HuH-7 (cell line): ENCODE data around the gene CCDC32.
"Not testable (repeated sequence)": the region's sequence is repeated elsewhere in the genome, so short reads cannot be mapped to it uniquely, and the experiment has no call there.

Source experiments
- DNase-seq: peaks from one replicate; pipeline ENCODE4 v3.0.0; 2011; ENCODE audit warnings: low spot score

CCDC32 gene

GRCh38 chr15:40564591-40565332 is at the start of gene CCDC32:
CCDC32 (minus strand) TSS chr15:40565042; CDS start chr15:40563015, 2,027 bp downstream.
- peak; percentile 90 for DNase-seq

DNA sequence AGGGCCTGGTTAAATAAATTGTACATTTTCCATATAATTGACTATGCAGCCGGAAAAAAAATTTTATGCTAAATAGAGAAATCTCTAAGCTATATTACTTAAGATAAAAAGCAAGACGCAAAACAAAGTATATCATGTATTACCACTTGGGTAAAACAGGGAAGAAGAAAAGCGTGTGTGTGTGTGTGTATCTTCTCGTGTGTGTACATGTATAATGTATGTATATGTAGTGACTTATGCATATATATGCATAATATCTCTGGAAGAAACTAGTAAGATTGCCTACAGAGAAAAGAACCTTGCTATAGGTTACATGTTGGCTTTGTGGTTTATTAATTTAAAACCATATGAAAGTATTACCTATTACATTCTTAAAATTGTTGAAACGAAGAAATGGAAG is 48.2 kb upstream of the CCDC32 start:
- no peak for DNase-seq

GRCh38 chr15:40603935-40604334 is 39.1 kb upstream of the CCDC32 start:
- no peak for DNase-seq

- DNase-seq, result no peak
Observed at GRCh38 chr15:40600956-40601355, 36.1 kb upstream of the CCDC32 start.

GRCh38 chr15:40598672-40599071 is 33.8 kb upstream of the CCDC32 start:
- DNase-seq, result no peak

- no peak for DNase-seq
Observed at GRCh38 chr15:40598126-40598525, 33.3 kb upstream of the CCDC32 start.

- no peak for DNase-seq
Observed at GRCh38 chr15:40597024-40597423, 32.2 kb upstream of the CCDC32 start.

GRCh38 chr15:40595773-40596172 is 30.9 kb upstream of the CCDC32 start:
- DNase-seq, result no peak

- DNase-seq, result no peak
Observed at GRCh38 chr15:40595219-40595618, 30.4 kb upstream of the CCDC32 start.

- DNase-seq, result peak; percentile 29
Observed at GRCh38 chr15:40594429-40594836, 29.6 kb upstream of the CCDC32 start.

DNA sequence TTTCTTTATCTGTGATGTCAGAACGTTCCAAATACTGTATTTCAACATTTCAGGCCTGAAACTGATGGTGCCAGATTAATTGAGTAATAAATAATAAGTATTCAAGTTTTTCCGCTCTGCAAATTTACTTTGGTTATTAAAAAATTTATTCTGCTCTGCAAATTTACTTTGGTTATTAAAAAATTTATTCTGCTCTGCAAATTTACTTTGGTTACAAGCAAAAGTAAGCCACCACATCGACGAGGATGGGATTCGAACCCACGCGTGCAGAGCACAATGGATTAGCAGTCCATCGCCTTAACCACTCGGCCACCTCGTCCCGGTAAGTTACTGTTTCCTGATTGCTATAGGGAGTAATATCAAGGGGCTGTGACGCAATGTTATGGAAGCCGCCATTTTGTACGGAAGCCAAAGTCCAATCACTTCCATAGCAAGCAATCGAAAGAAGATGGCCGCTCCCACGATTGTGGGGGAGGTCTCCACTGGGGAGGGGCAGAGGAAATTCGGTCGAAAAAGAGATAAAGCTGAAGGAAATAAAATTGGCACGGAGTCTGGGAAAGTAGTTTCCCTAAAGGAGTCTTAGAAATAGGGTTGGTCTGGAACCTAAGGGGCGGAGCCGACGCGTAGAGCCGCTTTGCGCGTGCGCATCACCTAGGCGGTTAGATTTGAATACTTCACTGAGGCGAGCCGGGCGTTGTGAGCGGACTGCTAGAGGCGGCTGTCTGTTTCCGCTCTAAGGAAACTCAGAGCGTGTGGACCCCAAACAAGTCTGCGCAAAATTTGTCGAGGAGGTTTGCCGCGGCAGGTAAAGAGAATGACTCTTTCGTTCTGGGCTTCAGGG is 29.0 kb upstream of the CCDC32 start, which contains the start of gene KNL1:
Gene KNL1, plus strand, starts transcription at position 662 of the 841 bp plus-strand sequence. CDS start 8,683 bp downstream, outside the sequence.
- peak; percentile 58 for DNase-seq

DNA sequence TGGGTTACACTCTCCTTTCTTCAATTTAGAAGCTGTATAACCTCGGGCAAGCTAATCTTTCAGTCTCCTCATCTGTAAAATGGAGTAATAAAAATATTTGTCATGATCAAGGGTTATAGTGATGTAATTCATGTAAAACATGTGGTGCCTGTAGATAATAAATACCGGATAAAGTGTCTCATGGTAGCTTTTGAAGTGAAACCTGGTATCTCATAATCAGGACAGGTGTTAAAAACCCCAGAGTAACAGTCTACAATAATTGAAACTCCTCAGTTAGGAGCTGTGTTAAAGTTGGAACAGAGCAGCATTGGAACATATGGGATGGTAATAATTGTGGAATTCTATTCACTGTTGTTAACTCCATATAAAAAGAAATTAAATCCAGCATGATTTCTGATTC is 28.3 kb upstream of the CCDC32 start:
- DNase-seq, result no peak

GRCh38 chr15:40591389-40591788 is 26.5 kb upstream of the CCDC32 start:
- DNase-seq, result no peak

- no peak for DNase-seq
Observed at GRCh38 chr15:40590667-40591050, 25.8 kb upstream of the CCDC32 start.

DNA sequence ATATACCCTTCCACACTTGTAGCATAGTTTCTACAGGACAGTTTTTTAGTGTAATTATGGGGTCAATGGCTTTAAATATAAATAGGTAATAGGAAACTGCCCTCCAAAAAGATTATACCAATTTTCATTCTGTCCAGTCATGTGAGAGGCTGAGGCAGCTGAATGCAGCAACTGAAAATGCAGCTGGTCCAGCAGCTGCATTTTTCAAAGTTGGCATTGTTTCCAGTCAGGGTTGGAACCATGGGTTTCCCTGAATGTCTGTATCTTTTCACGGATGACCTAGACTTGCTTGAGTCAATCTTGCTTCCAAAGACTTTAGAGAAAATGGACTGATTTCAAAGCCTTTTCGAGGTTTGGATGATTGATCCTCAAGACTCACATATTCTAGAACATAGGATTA is 19.3 kb upstream of the CCDC32 start:
- DNase-seq, result no peak

DNA sequence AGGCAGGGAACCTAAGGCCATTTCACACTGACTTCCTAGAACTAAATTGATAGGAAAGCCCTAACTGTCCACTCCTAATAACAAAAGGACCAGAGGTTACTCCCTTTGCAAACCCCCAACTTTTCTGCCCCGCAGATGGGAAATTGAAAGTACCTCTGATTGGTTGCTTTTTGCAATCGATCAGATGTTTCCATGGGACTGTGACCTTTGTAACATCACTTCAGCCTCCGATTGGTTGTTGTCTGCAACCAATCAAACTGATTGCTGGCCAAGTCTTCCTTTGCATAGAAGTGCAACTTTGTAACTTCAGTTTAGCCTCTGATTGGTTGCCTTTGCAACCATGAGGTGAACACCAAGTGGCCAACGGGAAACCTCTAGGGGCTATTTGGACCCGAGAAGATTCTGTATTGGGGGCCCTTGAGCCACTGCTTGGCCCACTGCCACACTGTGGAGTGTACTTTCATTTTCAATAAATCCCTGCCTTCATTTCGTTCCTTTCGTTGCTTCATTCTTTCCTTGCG is 17.9 kb upstream of the CCDC32 start:
- peak; percentile 46 for DNase-seq

DNA sequence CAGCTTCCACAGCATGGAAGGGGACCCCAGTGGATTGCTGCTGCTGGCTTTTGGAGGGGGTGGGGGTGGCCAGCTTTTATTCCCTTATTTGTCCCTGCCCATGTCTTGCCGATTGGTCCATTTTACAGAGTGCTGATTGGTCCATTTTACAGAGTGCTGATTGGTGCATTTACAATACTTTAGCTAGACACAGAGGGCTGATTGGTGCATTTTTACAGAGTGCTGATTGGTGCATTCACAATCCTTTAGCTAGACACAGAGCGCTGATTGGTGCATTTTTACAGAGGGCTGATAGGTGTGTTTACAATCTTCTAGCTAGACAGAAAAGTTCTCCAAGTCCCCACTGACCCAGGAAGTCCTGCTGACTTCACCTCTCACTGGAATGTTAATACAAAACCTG is 17.0 kb upstream of the CCDC32 start:
- DNase-seq, result not testable (repeated sequence)

- no peak for DNase-seq
Observed at GRCh38 chr15:40578892-40579291, 14.1 kb upstream of the CCDC32 start.

- DNase-seq, result not testable (repeated sequence)
Observed at GRCh38 chr15:40576914-40577313, 12.1 kb upstream of the CCDC32 start.

- no peak for DNase-seq
Observed at GRCh38 chr15:40575113-40575512, 10.3 kb upstream of the CCDC32 start.

GRCh38 chr15:40569129-40569953 is 4.5 kb upstream of the CCDC32 start, which contains the start of gene RPUSD2:
RPUSD2 (plus strand) TSS chr15:40569299; CDS start chr15:40569338, 39 bp downstream.
- DNase-seq, result peak; percentile 80

DNA sequence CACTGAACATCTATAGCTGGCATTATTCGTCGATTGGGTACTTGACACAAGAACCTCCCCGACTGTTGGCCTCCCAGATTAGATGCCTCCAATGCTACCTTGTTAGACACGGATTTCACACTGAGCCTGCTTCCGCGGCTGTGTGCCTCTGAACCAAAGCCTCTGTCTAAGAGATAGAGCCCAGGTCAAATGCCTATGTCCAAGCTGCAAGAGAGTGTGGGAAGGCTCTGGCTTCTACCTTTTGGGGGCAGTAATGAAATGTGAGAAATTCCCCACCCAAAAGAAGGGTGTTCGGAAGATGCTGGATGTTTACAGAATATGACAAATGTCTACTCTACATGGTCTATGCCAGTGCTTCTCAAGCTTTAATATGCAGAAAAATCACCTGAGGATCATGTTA is 2.3 kb upstream of the CCDC32 start:
- DNase-seq, result peak; percentile 36
